Activated naive CD4-positive, alpha-beta T cell treated with anti-CD3 and anti-CD28 coated beads, Interleukin-2, amount 50 U/mL, for 16 hours (primary cell): Measurements from ENCODE around the gene CCDC92.

ENCODE experiments used
- DNase-seq: peaks from one replicate; pipeline ENCODE4 v3.0.0-alpha.2; 2020

CCDC92 gene

GRCh38 chr12:123908884-123909725 lies 63.5 kb downstream of the CCDC92 start:
- no peak for DNase-seq

- no peak for DNase-seq
Observed at GRCh38 chr12:123907726-123908476, 64.7 kb downstream of the CCDC92 start.

GRCh38 chr12:123906711-123907420 lies 65.8 kb downstream of the CCDC92 start:
- DNase-seq, result no peak

- DNase-seq, result peak; percentile 61
Observed at GRCh38 chr12:123905319-123905925, 67.2 kb downstream of the CCDC92 start.

- DNase-seq, result no peak
Observed at GRCh38 chr12:123903301-123904065, 69.1 kb downstream of the CCDC92 start.

GRCh38 chr12:123902821-123903220 lies 69.8 kb downstream of the CCDC92 start:
- DNase-seq, result no peak

- no peak for DNase-seq
Observed at GRCh38 chr12:123900871-123901376, 71.7 kb downstream of the CCDC92 start.

- no peak for DNase-seq
Observed at GRCh38 chr12:123899368-123899767, 73.3 kb downstream of the CCDC92 start.

GRCh38 chr12:123898673-123899072 lies 74.0 kb downstream of the CCDC92 start:
- no peak for DNase-seq

- DNase-seq, result no peak
Observed at GRCh38 chr12:123897221-123897620, 75.4 kb downstream of the CCDC92 start.

- no peak for DNase-seq
Observed at GRCh38 chr12:123896767-123897166, 75.9 kb downstream of the CCDC92 start.

GRCh38 chr12:123895451-123895850 lies 77.2 kb downstream of the CCDC92 start:
- DNase-seq, result no peak

GRCh38 chr12:123894823-123895345 lies 77.7 kb downstream of the CCDC92 start:
- DNase-seq, result no peak

GRCh38 chr12:123893276-123893675 lies 79.4 kb downstream of the CCDC92 start:
- no peak for DNase-seq

GRCh38 chr12:123892853-123893252 lies 79.8 kb downstream of the CCDC92 start:
- no peak for DNase-seq

GRCh38 chr12:123892180-123892559 lies 80.5 kb downstream of the CCDC92 start:
- no peak for DNase-seq

GRCh38 chr12:123891516-123892179 lies 81.0 kb downstream of the CCDC92 start:
- DNase-seq, result no peak

- no peak for DNase-seq
Observed at GRCh38 chr12:123891011-123891410, 81.6 kb downstream of the CCDC92 start.

- no peak for DNase-seq
Observed at GRCh38 chr12:123890536-123890902, 82.1 kb downstream of the CCDC92 start.

- no peak for DNase-seq
Observed at GRCh38 chr12:123889848-123890535, 82.6 kb downstream of the CCDC92 start.

- DNase-seq, result no peak
Observed at GRCh38 chr12:123888989-123889388, 83.6 kb downstream of the CCDC92 start.
